ENCODE results near the gene SRD5A1.

GRCh38 chr5:6626508-6626907 is 6.7 kb upstream of the SRD5A1 start:
- TF ChIP-seq CTCF (IDR thresholded peaks at IDR 0.05), result no peak
- no peak for TF ChIP-seq EZH2 (IDR thresholded peaks at IDR 0.05)
- no peak for TF ChIP-seq EZH2phosphoT487 (IDR thresholded peaks at IDR 0.05)

All from neural progenitor cell (in vitro differentiated cells).